Neural cell (in vitro differentiated cells): ENCODE results near the gene PIP5K1B. TPM values are rescaled to one million over a fixed set of nuclear protein-coding genes. Genes with fewer than 3 reads are reported as not detected.

ENCODE experiments used
- H2AFZ ChIP-seq: fragments of 200-600, 300-800 bp; sonication (generic), shearing (Covaris generic); 2 replicates; pipeline ENCODE4 v1.6.0; 2014; ENCODE audit warnings: low read depth, mild to moderate bottlenecking, antibody characterized with exemption, low read length, moderate library complexity
- H3F3A ChIP-seq: fragments of 200-600 bp; shearing (Covaris generic); 2 replicates; pipeline ENCODE4 v1.6.1; 2016; ENCODE audit warnings: mild to moderate bottlenecking, moderate library complexity, mixed read lengths, antibody characterized with exemption, low read length; ENCODE audit not compliant: insufficient read depth, poor library complexity, severe bottlenecking
- H3K27ac ChIP-seq: fragments of 200-600, 300-800 bp; sonication (generic), shearing (Covaris generic); 2 replicates; pipeline ENCODE4 v1.5.1; 2014; ENCODE audit warnings: mild to moderate bottlenecking, low read length, moderate library complexity
- H3K27me3 ChIP-seq: fragments of 300-800, 200-600 bp; sonication (generic), shearing (Covaris generic); 2 replicates; pipeline ENCODE4 v1.6.0; 2014; ENCODE audit warnings: mild to moderate bottlenecking, low read depth, low read length, moderate library complexity; ENCODE audit not compliant: insufficient read depth
- H3K36me3 ChIP-seq: fragments of 300-800, 200-600 bp; sonication (generic), shearing (Covaris generic); 2 replicates; pipeline ENCODE4 v1.5.1; 2014; ENCODE audit warnings: mild to moderate bottlenecking, antibody characterized with exemption, low read length, moderate library complexity; ENCODE audit not compliant: insufficient read depth
- H3K4me2 ChIP-seq: fragments of 300-800, 200-600 bp; sonication (generic), shearing (Covaris generic); 2 replicates; pipeline ENCODE4 v1.6.0; 2014; ENCODE audit warnings: mild to moderate bottlenecking, low read length
- H3K4me3 ChIP-seq: fragments of 300-800, 200-600 bp; sonication (generic), shearing (Covaris generic); 2 replicates; pipeline ENCODE4 v1.5.1; 2014; ENCODE audit warnings: mild to moderate bottlenecking, low read length, moderate library complexity
- H3K79me2 ChIP-seq: fragments of 200-600 bp; shearing (Covaris generic); replicated peaks from 2 replicates; pipeline ENCODE4 v1.6.0; 2014; ENCODE audit warnings: mild to moderate bottlenecking, low read length, moderate library complexity; ENCODE audit not compliant: insufficient read depth
- H3K9ac ChIP-seq: fragments of 300-800, 200-600 bp; sonication (generic), shearing (Covaris generic); 2 replicates; pipeline ENCODE4 v1.6.1; 2016; ENCODE audit warnings: mild to moderate bottlenecking, low read length, mixed read lengths
- H3K9me2 ChIP-seq: fragments of 200-600 bp; shearing (Covaris generic); 2 replicates; pipeline ENCODE4 v1.6.1; 2016; ENCODE audit warnings: mild to moderate bottlenecking, low read length, mixed read lengths; ENCODE audit not compliant: insufficient read depth
- H3K9me3 ChIP-seq: fragments of 200-600, 300-800 bp; sonication (generic), shearing (Covaris generic); 2 replicates; pipeline ENCODE4 v1.6.1; 2016; ENCODE audit warnings: mild to moderate bottlenecking, mixed run types, low read length, moderate library complexity, mixed read lengths
- H4K20me1 ChIP-seq: fragments of 200-600 bp; shearing (Covaris generic); 2 replicates; pipeline ENCODE4 v1.6.1; 2016; ENCODE audit warnings: mild to moderate bottlenecking, mixed run types; ENCODE audit not compliant: insufficient read depth
- CTCF ChIP-seq: fragments of 450-650 bp; IDR thresholded peaks from 2 replicates; pipeline ENCODE4 v1.5.1; 2014; ENCODE audit warnings: antibody characterized with exemption, mild to moderate bottlenecking, moderate library complexity; ENCODE audit not compliant: poor library complexity, severe bottlenecking
- EP300 ChIP-seq: fragments of 450-650 bp; conservative IDR thresholded peaks from 2 replicates; pipeline ENCODE4 v1.6.1; 2014; ENCODE audit warnings: antibody characterized with exemption, mild to moderate bottlenecking, moderate library complexity; ENCODE audit not compliant: poor library complexity, severe bottlenecking
- EZH2 ChIP-seq: fragments of 200-600, 300-800 bp; shearing (Covaris generic), sonication (generic); IDR thresholded peaks from 2 replicates; pipeline ENCODE4 v1.6.1; 2014; ENCODE audit warnings: antibody characterized with exemption, low read length, borderline replicate concordance, mild to moderate bottlenecking; ENCODE audit not compliant: insufficient read depth, poor library complexity, severe bottlenecking
- MXI1 ChIP-seq: fragments of 450-650 bp; conservative IDR thresholded peaks from 2 replicates; pipeline ENCODE4 v1.6.1; 2014; ENCODE audit warnings: antibody characterized with exemption, mild to moderate bottlenecking; ENCODE audit not compliant: poor library complexity, severe bottlenecking
- POLR2AphosphoS5 ChIP-seq: IDR thresholded peaks from 2 replicates; pipeline ENCODE4 v1.6.1; 2012
- RAD21 ChIP-seq: fragments of 450-650 bp; conservative IDR thresholded peaks from 2 replicates; pipeline ENCODE4 v1.6.1; 2014; ENCODE audit warnings: antibody characterized with exemption, mild to moderate bottlenecking, moderate library complexity
- REST ChIP-seq: IDR thresholded peaks from 2 replicates; pipeline ENCODE4 v1.6.1; 2012; ENCODE audit warnings: borderline replicate concordance
- SMC3 ChIP-seq: fragments of 450-650 bp; conservative IDR thresholded peaks from 2 replicates; pipeline ENCODE4 v1.6.1; 2014; ENCODE audit warnings: antibody characterized with exemption, mild to moderate bottlenecking, moderate library complexity; ENCODE audit not compliant: poor library complexity
- TAF1 ChIP-seq: IDR thresholded peaks from 2 replicates; pipeline ENCODE4 v1.6.1; 2012; ENCODE audit warnings: low read depth
- polyA plus RNA-seq: library from polyadenylated mRNA; depleted of rRNA; stranded (reverse); fragments of >200 nt; gene quantifications from 2 replicates; pipeline ENCODE4 v1.2.3, GENCODE V29; 2014

Gene PIP5K1B
- polyA plus RNA-seq, 1 donor from 2014 or later: 1.5 TPM

- no peaks in the 10 kb centered on the region for H3F3A ChIP-seq
- H3K9ac ChIP-seq: no peak overlapping the region
- no peaks in the 10 kb centered on the region for H3K79me2 ChIP-seq
- TF ChIP-seq MXI1: no peak
- TF ChIP-seq RAD21: no peak
- no peak for TF ChIP-seq EP300
- no peak for TF ChIP-seq TAF1
- TF ChIP-seq REST: no peak
- no peak for TF ChIP-seq POLR2AphosphoS5
- TF ChIP-seq CTCF: no peak
- no peak for TF ChIP-seq EZH2
- TF ChIP-seq SMC3: no peak
- H3K36me3 ChIP-seq: no peaks in the 10 kb centered on the region
- H3K4me3 ChIP-seq: no peak overlapping the region
- H3K9me3 ChIP-seq: no peaks in the 10 kb centered on the region
- no peaks in the 10 kb centered on the region for H3K27me3 ChIP-seq
- H4K20me1 ChIP-seq: no peaks in the 10 kb centered on the region
- no peaks in the 10 kb centered on the region for H3K9me2 ChIP-seq
- no peak overlapping the region for H2AFZ ChIP-seq
- no peak overlapping the region for H3K27ac ChIP-seq
- H3K4me2 ChIP-seq: no peak overlapping the region
These were observed 351.3 kb downstream of the PIP5K1B start for GRCh38 chr9:69056191-69056815.

- Histone ChIP-seq H3K4me2 (no peak overlapping the region), H3F3A (no peaks in the 10 kb centered on the region), H3K79me2 (no peaks in the 10 kb centered on the region), H4K20me1 (no peaks in the 10 kb centered on the region), H3K4me3 (no peak overlapping the region), H3K27ac (no peak overlapping the region), H3K27me3 (no peaks in the 10 kb centered on the region), H3K9me2 (no peaks in the 10 kb centered on the region), H2AFZ (no peak overlapping the region), H3K36me3 (no peaks in the 10 kb centered on the region), H3K9ac (no peak overlapping the region), H3K9me3 (no peaks in the 10 kb centered on the region)
- TF ChIP-seq POLR2AphosphoS5 (no peak), CTCF (no peak), EP300 (no peak), SMC3 (no peak), TAF1 (no peak), REST (no peak), EZH2 (no peak), RAD21 (no peak)
These were observed 353.1 kb downstream of the PIP5K1B start for GRCh38 chr9:69058101-69058500.
